GM13976 (cell line): ENCODE results near the gene TPBGL.

Experiments
- DNase-seq: peaks from one replicate; pipeline ENCODE4 v3.0.0; 2012; ENCODE audit warnings: low spot score
- in situ Hi-C: fragments of 300-500 bp; cut with MboI; formaldehyde crosslinking; loops from one replicate; pipeline ENCODE4 v1.12.0; 2022; ENCODE audit warnings: low sequenced_read_pairs, mixed read lengths, inconsistent platforms; ENCODE audit not compliant: unreplicated experiment
- TF ChIP-seq, protein P1 (sequence below): IDR thresholded peaks from 2 replicates; pipeline ENCODE4 v1.5.1; 2012; ENCODE audit warnings: borderline replicate concordance, mild to moderate bottlenecking; ENCODE audit not compliant: insufficient read depth; ENCODE audit errors: extremely low read depth, missing control alignments, control extremely low read depth

Gene TPBGL

DNA sequence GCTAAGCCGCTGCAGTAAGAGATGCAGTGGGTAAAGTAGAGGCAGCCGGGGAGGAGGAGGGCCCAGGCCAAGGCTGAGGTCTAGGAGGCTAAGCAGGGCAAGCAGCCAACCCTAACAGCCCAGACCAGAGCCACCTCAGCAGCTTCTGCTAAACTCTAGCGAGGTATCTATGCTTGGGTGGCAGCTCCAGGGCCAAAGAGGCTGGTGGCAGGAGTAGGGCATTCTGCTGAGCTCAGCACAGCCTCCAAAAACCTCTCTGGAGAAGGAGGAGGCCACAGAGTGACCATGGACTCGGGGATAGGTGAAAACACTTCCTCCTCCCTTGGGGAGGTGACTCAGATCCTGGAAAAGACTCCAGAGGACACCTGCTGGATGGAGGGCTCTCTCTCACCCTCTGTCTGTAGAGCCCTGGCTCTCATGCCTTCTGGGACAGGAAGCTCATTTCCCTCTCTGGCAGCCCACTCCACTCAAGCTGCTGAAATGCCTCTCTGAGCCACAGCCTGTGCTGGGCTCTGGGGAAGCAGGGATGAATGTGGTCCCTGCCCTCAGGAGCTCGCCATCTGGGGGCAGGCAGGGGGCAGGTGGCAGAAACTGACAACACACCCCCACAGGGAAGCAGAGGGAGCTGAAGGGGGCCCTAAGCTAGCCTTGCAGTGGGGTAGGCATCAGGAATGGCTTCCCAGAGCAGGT lies 16.5 kb upstream of the TPBGL start:
- in situ Hi-C loops, result loop anchor here (25.0 kb wide), 1 partner anchor 287 kb away; the partner anchor contains the start of genes SPCS2 and XRRA1
- DNase-seq, result no peak
- TF ChIP-seq, protein P1, sequence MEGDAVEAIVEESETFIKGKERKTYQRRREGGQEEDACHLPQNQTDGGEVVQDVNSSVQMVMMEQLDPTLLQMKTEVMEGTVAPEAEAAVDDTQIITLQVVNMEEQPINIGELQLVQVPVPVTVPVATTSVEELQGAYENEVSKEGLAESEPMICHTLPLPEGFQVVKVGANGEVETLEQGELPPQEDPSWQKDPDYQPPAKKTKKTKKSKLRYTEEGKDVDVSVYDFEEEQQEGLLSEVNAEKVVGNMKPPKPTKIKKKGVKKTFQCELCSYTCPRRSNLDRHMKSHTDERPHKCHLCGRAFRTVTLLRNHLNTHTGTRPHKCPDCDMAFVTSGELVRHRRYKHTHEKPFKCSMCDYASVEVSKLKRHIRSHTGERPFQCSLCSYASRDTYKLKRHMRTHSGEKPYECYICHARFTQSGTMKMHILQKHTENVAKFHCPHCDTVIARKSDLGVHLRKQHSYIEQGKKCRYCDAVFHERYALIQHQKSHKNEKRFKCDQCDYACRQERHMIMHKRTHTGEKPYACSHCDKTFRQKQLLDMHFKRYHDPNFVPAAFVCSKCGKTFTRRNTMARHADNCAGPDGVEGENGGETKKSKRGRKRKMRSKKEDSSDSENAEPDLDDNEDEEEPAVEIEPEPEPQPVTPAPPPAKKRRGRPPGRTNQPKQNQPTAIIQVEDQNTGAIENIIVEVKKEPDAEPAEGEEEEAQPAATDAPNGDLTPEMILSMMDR, result no peak

DNA sequence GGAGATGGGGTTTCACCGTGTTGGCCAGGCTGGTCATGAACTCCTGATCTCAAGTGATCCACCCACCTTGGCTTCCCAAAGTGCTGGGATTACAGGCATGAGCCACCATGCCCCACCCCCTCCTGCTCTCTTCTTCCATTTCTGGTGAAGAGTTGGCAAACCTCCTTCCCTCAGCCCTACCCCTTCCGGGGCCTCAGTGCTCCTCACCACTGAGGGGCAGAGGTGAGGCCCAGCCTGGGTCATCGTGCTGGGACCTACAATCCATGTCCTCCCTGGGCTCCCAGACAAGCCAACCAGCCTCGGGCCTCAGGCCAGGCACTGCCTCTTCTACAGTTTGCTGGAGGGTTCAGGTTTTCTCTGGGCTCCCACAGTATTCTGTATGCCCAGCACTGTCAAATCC lies 14.8 kb upstream of the TPBGL start:
- in situ Hi-C loops, result no loop called here
- no peak for DNase-seq
- TF ChIP-seq, protein P1, result no peak

DNA sequence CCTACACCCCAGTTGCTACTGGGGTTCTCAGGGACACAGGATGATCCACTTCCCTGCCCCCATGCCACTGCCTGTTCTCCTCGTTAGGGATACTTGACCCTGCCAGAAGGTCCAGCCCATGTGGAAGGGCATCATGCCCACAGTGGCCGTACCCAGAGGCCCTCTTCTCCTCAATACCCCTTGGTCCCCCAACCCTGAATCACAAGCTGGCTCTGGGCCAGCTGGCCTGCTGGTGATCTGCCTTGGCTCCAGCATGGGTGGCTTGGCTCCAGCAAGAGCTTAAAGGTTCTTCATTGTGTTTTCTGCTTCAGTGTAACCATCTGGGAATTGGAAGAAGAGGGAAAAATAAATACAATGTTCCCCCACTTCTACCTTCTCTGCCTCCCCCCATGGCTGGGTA lies 11.1 kb upstream of the TPBGL start:
- no peak for DNase-seq
- in situ Hi-C loops, result no loop called here
- TF ChIP-seq, protein P1, result no peak

DNA sequence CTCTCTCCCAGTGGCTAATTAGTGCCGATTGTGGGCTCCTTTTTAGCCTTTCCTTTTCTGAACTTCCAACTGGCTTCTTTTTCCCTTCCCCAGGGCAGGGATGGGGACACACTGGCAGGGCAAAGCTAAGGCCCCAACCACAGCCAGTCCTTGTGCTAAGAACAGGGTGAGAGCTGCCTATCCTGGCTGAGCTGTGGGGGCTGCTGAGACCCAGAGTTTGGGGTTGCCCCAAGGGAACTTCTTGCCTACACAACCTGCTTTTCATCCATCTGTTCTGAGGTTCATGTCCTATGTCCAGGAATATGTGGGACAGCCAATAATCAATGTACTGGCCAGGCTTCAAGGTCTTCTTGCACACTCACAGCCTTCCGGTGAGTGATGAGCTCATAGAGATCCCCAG lies 10.0 kb upstream of the TPBGL start:
- TF ChIP-seq, protein P1, result no peak
- in situ Hi-C loops, result no loop called here
- DNase-seq, result no peak

DNA sequence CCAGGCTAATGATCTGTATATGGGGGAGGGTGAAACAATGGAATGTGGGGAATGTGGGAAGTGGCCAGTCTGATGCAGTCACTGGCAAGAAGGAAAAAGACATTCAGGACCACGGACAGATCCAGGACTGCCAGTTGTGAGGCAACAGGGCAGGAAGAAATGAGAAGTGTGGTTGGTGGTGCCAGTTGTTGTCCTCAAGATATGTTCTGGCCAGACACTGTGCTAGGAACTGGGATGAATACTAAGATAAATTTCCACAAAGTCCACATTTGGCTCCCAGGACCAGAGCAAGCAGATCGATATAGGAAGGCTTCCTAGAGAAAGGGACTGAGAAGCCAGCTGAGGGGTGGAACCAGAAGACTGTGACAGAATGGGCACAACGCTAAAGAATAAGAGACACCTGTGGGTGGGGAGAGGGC lies 6.8 kb upstream of the TPBGL start:
- TF ChIP-seq, protein P1, result no peak
- no peak for DNase-seq
- in situ Hi-C loops, result no loop called here

DNA sequence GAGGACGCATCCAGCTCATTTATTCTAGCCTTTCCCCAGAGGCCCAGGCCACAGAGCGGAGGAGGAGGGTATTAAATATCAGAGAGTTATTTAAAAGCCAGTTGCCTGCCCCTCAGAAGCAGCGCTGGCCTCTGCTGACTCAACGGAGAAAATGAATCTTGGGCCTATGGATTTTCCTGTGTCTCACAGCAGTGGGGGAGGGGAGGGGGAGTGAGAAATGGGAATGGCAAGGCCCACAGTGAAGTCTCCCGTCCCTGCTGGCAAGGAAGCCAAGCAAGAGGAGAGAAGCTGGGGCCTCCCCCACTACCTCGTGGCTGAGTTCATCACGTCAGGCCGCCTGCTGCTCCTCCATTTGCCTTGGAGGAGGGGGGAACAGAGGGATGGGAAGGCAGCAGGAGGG lies 4.5 kb upstream of the TPBGL start:
- DNase-seq, result no peak
- in situ Hi-C loops, result no loop called here
- TF ChIP-seq, protein P1, result no peak
